Activated naive CD4-positive, alpha-beta T cell treated with anti-CD3 and anti-CD28 coated beads, Interleukin-2, amount 50 U/mL, for 72 hours (primary cell): ENCODE data around the gene PAXX. TPM values are rescaled to one million over a fixed set of nuclear protein-coding genes. Genes with fewer than 3 reads are reported as not detected.

Experiments
- ATAC-seq, 2 donors: fragments of 150-1000 bp; cut with Tn5 transposase; 2 replicates each; pipeline ENCODE4 v1.10.0; 2021; ENCODE audit warnings: mild to moderate bottlenecking in 2 of 2, moderate library complexity in 2 of 2
- DNase-seq, 2 donors: peaks; one replicate each; pipeline ENCODE4 v3.0.0; 2021 to 2022; ENCODE audit warnings: low spot score in 2 of 2
- H3K27ac Mint-ChIP-seq, 2 donors: one replicate each; pipeline ENCODE4 v1.8.0; 2022; ENCODE audit warnings: mild to moderate bottlenecking in 2 of 2, mixed read lengths in 2 of 2
- H3K36me3 Mint-ChIP-seq, 2 donors: one replicate each; pipeline ENCODE4 v1.8.0; 2022; ENCODE audit warnings: mixed read lengths in 2 of 2
- H3K9me3 Mint-ChIP-seq, 2 donors: one replicate each; pipeline ENCODE4 v1.8.0; 2022; ENCODE audit warnings: mixed read lengths in 2 of 2
- total RNA-seq, 2 donors: library from RNA; stranded (reverse); gene quantifications; one replicate each; pipeline ENCODE4 v1.2.3, GENCODE V29; 2022

The PAXX gene
- total RNA-seq, 2 donors from 2014 or later, result 36.7 to 64.5 TPM

DNA sequence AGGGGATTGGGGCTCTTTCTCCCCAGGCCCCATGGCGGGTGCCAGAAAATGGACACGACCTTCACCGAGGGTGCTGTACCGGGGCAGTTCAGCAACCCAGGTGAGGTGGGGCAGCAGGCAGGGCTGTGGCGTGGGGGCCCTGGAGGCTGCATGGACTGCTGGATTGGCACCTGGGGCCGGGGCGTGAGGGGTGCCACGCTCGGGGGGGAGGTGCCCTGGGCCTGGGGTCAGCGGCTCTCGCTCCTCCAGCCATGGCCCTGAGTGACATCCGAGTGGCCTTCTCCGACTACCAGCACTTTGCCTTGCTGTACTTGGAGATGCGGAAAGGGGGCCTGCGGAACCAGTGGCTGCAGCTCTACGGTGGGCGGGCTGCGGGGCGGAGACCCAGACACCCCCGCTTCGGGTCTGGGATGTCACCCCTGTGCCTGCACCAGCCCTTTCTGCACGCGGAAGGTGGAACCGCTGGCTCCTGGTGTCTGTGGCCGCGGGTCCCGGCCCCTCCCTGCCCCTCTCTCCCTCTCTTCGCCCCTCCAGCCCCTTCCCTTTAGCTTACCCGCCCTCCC, 7.7 kb upstream of the PAXX start:
- peaks cover 0 to 6% of the 10 kb centered on the region in 2 donors for H3K36me3 Mint-ChIP-seq
- DNase-seq (no peak), ATAC-seq (no peak)
- H3K9me3 Mint-ChIP-seq, result no peaks in the 10 kb centered on the region
- no peak overlapping the region for H3K27ac Mint-ChIP-seq

DNA sequence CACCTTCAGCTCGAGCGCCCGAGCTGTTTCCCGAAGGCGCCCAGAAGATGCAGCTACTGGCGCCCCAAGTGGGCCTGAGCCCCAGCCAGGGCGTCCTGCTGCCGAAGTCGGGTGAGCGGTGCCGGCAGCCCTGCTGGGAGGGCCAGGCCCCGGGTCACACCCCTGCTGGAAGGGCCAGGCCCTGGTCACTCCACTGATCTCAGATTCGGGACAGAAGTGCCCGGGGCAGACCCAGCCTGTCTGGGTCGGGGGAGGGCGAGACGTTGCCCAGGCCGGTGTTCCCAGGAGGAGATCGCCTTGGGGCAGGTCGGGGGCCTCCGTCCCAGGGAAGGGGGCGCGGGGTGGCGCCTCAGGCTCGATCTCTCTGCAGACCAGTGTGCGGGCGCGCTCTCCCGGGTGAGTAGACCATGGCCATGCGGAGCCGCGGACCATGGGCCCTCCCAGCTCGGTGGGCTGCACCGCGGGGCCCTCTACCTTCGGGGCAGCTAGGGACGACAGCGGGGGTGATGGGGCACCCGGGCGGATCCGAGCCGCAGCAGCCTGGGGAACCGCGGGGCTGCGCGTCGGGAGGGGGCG, 7.1 kb upstream of the PAXX start:
- ATAC-seq, result no peak
- no peak overlapping the region for H3K27ac Mint-ChIP-seq

DNA sequence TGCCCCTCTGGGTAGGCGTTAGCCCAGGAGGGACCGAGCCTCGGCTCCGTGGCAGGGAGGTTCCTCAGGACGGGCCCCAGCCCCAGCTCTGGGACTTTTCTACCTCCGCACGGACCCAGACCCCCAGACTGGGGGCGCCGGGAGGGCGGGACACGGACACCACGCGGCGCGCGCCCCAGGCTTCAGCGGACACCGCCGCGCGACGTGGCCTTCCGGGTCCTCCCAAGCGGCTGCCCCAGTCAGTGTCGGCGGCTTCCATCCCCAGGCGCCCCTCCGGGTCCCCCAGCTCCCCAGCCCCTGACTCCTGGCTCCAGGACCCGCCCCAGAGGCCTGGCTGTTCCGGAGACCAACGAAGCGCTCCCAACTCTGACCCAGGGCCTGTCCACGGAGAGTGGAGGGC, 6.4 kb upstream of the PAXX start:
- no peak for DNase-seq
- Mint-ChIP-seq H3K9me3 (no peaks in the 10 kb centered on the region), H3K27ac (no peak overlapping the region), H3K36me3 (peaks cover 0 to 6% of the 10 kb centered on the region in 2 donors)
- no peak for ATAC-seq

More for the DNA sequence above, 7.1 kb upstream of the PAXX start:
- Mint-ChIP-seq H3K9me3 (no peaks in the 10 kb centered on the region), H3K36me3 (peaks cover 0 to 6% of the 10 kb centered on the region in 2 donors)
- no peak for DNase-seq

DNA sequence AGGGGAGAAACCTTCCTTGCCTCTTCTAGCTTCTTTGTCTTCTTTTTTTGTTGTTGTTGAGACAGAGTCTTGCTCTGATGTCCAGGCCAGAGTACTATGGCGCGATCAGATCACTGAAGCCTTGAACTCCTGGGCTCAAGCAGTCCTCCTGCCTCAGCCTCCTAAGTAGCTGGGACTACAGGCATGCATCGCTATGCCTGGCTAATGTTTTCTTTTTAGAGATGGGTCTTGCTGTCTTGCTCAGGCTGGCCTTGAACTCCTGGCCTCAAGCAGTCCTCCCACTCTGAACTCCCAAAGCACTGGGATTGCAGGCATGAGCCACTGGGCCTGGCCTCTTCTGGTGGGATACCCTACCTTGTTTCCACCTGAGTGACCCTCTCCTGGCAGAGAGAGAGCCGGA, 3.4 kb upstream of the PAXX start:
- Mint-ChIP-seq H3K9me3 (no peaks in the 10 kb centered on the region), H3K36me3 (peaks cover 0 to 3% of the 10 kb centered on the region in 2 donors), H3K27ac (no peak overlapping the region)
- no peak for DNase-seq
- no peak for ATAC-seq

DNA sequence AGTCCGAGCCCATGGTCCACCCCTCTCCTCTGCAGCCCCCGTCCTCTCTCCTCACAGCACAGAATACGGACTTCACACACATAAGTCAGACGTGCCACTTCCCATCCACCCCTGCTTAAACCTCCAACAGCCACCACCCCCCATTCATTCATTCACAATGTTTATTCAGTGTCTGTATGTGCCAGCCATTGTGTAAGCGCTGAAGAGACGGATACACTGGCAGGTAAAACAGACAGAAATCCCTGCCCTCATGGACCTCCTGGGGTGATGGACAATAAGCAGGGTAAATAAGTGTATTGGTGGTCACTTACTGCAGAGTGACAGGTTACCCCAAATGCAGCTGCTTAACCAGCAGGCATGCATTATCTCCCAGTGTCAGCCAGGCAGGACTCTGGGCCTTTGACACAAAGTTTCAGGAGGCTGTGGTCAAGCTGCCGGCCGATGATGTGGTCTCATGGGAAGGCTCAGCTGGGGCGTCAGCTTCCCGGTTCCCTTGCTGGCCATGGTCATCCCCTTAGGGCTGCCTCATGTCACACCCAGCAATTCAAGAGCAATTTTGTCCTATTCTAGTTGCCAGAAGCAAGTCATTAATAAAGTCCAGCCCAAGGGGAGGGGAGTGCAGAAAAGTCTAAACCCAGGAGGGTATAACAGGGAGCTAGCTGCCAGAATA, 1.8 kb upstream of the PAXX start:
- Mint-ChIP-seq H3K9me3 (no peaks in the 10 kb centered on the region), H3K27ac (peak overlapping the region in 1 of 2 donors; percentile 71), H3K36me3 (no peaks in the 10 kb centered on the region)
- no peak for ATAC-seq
- DNase-seq, result no peak

DNA sequence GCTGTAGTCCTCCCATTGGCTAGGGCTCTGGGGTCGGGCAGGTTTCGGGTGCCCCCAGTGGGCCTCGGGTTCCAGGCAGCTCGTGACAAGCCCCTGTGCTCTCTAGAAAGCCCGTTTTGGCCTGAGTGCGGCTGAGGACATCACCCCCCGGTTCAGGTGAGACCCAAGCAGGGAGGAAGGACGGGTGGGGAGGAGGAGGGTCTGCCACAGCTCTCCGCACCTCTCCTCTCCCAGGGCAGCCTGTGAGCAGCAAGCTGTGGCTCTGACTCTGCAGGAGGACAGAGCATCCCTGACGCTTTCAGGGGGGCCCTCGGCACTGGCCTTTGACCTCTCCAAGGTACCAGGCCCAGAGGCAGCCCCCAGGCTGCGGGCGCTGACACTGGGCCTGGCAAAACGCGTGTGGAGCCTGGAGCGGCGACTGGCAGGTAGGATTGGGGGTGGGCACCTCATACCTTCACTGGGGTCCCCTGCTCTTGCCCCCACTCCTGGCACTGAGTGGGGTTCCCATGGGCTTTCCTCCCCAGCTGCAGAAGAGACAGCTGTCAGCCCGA, 672 bp downstream of the PAXX start:
- ATAC-seq (no peak), DNase-seq (no peak)
- H3K36me3 Mint-ChIP-seq, result no peaks in the 10 kb centered on the region
- peak overlapping the region; percentile 68 to 71 for H3K27ac Mint-ChIP-seq
- no peaks in the 10 kb centered on the region for H3K9me3 Mint-ChIP-seq

DNA sequence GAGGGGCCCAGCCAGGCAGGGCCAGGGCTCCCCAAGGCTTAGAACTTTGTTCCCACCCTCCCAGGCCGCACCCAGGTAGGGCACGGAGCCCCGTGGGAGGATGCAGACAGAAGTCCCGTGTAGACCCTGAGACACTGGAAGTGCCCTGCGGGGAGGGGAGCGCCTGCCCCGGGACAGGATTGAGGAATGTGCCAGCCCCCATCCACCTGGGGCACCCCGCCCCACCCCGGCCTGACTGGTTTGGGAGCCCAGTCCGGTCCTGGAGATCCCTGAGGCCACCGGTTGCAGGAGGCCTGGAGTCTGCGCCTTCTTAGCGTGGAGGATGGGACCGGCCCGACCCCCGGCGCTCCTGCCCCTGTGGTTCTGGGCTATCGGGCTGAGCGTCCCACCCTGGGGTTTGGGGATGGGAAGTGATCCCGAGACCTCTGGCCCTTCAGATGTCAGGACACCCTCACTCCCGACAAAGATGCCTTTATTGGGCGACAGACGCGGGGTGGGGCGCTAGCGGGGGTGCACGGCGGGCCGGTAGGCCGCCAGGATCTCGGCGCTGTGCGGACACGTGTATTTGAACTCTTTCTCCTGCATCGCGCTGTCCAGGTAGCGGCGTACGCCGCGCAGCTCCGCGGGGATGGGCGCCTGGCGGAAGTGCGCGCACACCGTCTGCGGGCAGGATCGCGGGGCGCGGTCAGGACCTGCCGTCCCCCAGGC, 2.1 kb downstream of the PAXX start:
- Mint-ChIP-seq H3K27ac (no peak overlapping the region), H3K9me3 (no peaks in the 10 kb centered on the region), H3K36me3 (no peaks in the 10 kb centered on the region)
- no peak for ATAC-seq
- no peak for DNase-seq

DNA sequence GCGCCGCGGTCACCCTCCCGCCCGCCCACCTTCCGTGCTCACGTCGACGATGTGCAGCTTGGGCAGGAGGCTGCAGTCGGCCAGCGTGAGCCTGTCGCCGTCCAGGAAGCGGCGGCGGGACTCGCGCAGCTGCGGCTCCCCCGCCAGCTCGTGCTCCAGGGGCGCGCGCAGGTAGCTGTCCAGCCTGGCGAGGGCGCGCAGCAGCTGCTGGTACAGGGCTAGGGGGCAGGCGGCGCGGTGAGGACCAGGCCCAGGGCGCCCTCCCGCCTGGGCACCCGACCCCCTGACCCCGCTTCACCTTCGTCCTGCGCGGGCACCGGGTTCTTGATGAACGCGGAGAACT, 2.6 kb downstream of the PAXX start:
- H3K9me3 Mint-ChIP-seq, result no peaks in the 10 kb centered on the region
- ATAC-seq, result no peak
- no peaks in the 10 kb centered on the region for H3K36me3 Mint-ChIP-seq
- no peak overlapping the region for H3K27ac Mint-ChIP-seq
- no peak for DNase-seq

DNA sequence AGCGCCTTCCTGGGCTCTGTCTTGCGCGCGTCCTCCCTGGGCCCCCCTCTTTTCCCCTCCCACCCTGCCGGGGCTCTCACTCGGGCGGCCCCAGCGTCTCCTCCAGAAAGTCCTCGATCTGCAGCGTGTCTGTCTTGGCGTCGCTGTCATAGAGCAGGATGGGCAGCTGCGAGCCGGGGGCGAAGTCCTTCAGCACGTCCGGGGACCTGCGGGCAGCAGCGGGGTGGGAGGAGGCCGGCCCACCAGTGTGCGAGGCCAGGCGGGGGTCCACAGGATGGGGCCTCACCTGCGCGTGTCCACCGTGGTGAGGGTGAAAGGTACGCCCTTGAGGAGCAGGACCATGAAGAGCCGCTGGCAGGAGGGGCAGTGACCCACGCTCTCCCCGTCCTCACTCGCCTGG, 3.1 kb downstream of the PAXX start:
- no peak for ATAC-seq
- Mint-ChIP-seq H3K9me3 (no peaks in the 10 kb centered on the region), H3K27ac (no peak overlapping the region)

DNA sequence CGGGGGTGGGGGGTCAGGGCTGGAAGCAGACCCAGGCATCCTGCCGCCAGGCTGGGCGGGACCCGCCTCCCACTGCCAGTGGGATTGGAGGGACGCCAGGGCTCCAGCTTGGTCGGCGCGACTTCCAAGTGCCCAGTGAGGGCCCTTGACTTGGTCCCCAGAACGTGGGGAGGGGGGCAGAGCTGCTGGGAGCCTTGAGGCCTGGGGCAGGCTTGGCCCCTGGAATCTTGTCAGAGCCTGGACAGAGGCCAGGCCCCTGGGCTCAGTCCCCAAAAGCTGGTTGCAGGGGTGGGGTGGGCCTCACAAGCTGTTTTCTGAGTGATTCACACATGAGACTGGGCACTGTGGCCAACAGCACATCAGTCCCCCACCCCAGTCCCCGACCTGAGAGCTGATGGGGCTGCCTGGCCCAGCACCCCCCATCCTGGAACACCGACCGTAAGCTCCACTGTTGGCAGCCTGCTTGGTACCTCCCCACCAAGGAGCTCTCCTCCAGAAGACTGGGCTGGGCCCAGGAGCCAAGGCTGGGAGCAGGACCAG, 3.6 kb downstream of the PAXX start:
- ATAC-seq (no peak), DNase-seq (no peak)
- no peaks in the 10 kb centered on the region for H3K36me3 Mint-ChIP-seq
- H3K9me3 Mint-ChIP-seq, result no peaks in the 10 kb centered on the region
- no peak overlapping the region for H3K27ac Mint-ChIP-seq

More for the DNA sequence above, 3.1 kb downstream of the PAXX start:
- DNase-seq, result no peak
- H3K36me3 Mint-ChIP-seq, result no peaks in the 10 kb centered on the region

DNA sequence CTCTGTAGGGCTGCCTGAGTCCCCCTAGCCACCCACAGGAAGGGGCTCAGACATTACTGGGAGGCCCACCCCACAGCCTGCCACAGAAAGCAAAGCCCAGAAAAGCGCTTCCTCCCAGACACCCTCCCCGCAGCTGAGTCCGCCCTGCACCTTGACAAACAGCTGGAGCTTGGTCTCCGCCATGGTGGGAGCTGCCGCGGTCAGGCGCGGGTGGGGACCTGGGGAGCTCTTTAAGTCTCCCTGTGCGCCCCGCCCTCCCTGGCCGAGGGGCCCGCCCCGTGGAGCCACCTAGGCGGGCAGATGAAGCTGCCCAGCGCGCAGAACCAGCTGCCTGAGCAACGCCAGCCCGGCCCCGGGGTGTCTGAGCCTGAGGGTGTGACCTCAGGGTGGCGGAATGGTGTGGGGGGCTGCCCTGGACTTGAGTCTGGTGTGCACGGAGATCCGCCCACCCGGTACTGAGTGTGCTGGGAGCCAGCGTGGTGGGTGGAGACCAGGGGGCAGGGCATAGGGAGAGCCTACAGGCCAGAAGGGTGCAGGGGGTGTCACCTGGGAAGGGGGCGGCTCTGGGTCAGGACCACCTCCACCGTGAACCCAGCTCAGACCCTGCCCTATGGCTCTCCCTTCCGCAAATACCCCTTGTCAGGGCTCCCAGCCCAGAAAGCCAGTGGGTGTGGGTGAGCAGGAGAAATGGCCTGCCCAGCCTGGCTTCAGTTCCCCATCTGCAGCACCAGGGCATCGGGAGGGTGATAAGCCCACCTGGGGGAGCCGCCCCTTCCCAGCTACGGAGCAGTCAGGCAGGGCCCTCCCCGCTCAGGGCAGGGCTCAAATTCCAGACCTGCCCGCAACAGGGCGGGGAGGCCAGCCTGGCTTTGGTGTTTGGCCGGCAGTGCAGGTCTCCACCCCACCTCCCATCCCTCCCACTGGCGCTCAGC, 4.4 kb downstream of the PAXX start, which contains the start of gene CLIC3:
CLIC3 (minus strand) TSS at position 208 of the 932 bp plus-strand sequence; CDS start at position 183, 25 bp downstream.
- ATAC-seq (no peak), DNase-seq (no peak)
- Mint-ChIP-seq H3K27ac (no peak within 1 kb of the TSS), H3K9me3 (no peaks in the 10 kb centered on the region), H3K36me3 (no peaks in the 10 kb centered on the region)

DNA sequence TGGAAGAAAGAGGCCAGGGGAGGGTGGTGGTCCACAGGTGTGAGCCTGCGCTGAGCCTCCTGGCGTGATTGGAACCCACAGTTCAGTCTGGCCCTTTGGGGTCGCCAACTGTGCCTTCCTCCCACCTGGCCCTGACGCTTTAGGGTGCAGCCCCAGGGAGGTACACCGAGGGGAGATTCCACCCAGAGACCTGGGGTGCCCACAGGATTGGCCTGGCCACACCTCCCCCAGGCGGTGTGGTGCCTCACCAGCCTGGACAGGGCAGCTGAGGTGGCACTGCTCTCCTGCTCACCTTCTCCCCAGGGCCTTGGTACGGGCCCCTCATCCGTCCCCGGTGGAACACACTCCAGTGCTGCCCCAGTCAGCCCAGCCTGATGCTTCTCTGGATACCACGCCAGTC, 5.1 kb downstream of the PAXX start:
- ATAC-seq (no peak), DNase-seq (no peak)
- Mint-ChIP-seq H3K36me3 (no peaks in the 10 kb centered on the region), H3K9me3 (no peaks in the 10 kb centered on the region), H3K27ac (peak overlapping the region; percentile 5 to 58)

DNA sequence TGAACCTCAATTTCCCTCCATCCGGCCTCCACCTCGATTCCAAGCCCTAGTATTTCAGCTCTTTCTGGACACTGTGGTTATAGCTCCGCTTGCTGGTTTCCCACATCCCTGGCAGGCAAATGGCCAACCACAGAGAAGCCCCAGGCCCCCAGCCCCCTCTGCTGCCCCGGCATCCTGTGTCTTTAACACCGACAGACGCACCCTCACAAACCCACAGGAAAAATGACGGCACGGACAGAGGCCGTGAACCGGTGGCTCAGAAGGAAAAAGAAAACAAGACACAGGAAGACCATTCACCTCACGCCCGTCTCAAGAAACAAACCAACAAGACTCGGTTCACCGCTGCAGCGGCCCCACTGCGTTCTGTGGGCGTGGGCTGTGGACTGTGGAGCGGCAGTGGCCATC, 5.6 kb downstream of the PAXX start:
- peak in 1 of 2 donors; percentile 16 for ATAC-seq
- Mint-ChIP-seq H3K36me3 (no peaks in the 10 kb centered on the region), H3K27ac (peak overlapping the region; percentile 5 to 58), H3K9me3 (no peaks in the 10 kb centered on the region)
- no peak for DNase-seq

DNA sequence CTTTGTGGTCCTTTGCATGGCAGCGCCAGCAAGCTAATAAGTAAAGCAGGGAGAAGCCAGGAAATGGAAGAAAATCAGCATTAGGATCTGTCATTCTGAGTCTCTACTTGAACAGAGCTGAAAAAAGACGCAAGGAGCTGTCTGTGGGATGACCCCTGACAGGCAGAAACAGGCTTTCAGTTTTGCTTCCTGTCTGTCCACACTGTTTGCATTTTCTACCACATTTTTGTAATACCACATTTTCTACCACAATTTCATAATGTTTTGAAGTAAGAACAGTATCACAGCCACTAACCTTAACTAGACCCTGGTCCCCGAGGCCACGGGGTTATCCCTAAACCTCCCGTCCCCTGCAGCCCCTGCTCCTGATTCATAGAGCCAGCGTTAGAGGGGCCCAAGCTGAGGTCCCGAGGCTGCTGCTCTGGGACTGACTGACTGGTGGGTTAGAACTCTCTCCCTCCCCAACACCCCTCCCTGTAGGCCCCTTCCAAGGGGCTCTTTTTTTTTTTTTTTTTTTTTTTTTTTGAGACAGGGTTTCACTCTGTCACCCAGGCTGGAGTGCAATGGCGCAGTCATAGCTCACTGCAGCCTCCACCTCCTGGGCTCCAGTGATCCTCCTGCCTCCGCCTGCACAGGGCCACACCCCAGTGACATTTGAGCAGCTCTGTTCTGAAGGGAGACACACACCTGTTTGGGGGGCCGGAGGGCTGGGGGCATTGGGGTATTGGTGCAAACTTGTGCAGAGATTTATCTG, 8.1 kb downstream of the PAXX start:
- Mint-ChIP-seq H3K9me3 (no peaks in the 10 kb centered on the region), H3K36me3 (no peaks in the 10 kb centered on the region), H3K27ac (no peak overlapping the region)
- no peak for DNase-seq
- ATAC-seq, result peak; percentile 79 to 85

DNA sequence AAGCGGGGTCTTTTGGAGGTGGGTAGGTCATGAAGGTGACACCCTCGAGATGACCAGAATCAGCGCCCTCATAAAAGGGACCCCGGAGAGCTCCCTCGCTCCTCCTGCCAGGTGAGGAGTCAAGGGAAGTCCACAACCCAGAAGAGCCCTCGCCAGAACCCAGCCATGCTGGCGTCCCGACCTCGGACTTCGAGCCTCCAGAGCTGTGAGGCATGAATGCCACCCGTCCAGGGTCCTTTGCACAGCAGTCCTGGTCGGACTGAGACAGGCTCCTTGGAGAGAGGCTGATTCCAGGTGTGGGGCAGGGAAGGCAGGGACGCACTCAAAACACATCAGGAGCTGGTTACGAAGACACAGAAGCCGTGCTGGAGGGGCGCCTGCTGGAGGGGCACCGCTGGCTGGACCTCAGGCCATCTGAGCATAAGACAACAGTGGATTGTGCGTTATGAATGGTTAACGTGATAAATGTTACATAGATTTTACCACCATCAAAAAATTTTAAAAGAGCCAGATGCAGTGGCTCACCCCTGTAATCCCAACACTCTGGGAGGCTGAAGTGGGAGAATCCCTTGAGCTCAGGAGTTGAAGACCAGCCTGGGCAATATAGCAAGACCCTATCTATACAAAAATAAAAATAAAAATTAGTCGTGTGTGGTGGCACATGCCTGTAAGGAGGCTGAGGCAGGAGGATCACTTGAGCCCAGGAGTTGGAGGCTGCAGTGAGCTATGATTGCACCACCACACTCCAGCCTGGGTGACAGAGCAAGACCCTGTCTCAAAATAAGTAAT, 9.8 kb downstream of the PAXX start:
- DNase-seq, result no peak
- no peaks in the 10 kb centered on the region for H3K9me3 Mint-ChIP-seq
- no peaks in the 10 kb centered on the region for H3K36me3 Mint-ChIP-seq
- H3K27ac Mint-ChIP-seq, result no peak overlapping the region
- ATAC-seq, result no peak
